Stimulated activated CD4-positive, alpha-beta T cell treated with anti-CD3 and anti-CD28 coated beads, Interleukin-2, amount 100 ng/mL, for 24 hours (primary cell): ENCODE measurements around the gene PDZD4.

Experiments
- DNase-seq, 2 donors: peaks; one replicate each; pipeline ENCODE4 v3.0.0-alpha.2; 2020

The PDZD4 gene

DNA sequence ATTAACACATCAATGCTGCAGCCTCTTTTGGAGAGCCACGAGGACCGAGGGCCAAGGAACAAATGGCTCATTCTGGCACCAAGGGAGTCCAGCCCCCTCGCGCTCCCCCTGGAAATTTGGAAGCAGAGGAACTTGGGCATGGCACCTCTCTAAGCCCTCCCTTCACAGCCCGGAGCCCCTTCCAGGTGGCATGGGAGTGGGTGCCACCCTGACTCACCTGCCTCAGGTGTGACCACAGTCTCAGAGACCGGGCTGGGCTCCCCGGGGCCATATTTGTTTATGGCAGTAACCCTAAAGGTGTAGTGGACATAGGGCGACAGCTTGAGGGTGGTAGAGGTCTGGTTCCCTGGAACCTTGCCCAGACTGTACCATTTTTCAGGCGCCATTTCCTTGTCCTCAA, 36.8 kb upstream of the PDZD4 start:
- DNase-seq = no peak

- no peak for DNase-seq
These were observed 36.1 kb upstream of the PDZD4 start for GRCh38 chrX:153866302-153867019.

DNA sequence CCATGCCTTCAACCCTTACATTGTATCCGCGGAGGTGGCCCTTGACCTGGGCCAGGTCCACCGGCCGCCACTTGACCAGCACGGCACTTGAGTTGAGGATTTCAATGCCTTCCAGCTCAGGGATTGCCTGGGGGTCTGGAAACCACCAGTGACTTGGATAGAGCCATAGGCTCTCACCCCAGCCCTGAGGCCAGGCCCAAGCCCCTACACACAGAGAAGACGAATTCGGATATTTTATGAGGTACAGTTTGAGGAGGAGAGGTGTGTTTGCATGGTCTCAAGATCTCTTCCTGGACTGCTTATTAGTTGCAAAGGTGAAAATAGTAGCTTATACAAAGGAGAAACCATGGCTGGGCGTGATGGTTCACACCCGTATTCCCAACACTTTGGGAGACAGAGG, 35.3 kb upstream of the PDZD4 start:
- no peak for DNase-seq

DNA sequence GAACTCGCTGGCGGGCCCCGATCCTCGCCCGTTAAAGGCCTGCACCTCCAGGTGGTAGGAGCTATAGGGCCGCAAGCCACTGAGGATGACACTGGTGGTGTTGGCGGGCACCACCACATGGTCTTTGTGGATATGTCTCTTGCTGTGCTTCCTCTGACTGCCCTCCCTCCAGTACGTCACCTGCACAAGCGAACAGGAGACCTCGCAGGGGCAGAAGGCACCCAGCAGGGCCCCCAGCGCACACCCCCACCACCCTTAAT, 34.9 kb upstream of the PDZD4 start:
- no peak for DNase-seq

- no peak for DNase-seq
These were observed 34.4 kb upstream of the PDZD4 start for GRCh38 chrX:153864561-153865320.

DNA sequence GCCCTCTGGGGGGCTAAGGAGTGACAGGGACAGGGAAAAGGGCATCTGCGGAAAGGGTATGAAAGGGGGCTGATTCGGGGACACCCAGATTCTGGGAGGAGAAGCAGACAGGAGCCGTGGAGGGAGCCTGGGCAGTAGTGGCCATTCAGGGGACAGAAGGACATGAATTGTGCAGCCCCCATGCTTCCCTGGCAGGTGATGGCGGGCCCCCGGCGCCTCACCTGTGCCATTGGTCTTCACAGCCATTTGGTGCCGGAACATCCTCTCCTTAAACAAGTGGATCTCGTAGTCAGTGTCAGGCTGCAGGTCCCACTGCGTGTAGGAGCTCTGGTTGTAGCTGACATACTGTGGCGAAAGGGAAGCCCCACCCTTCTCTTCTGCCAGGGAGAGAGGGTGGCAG, 33.8 kb upstream of the PDZD4 start:
- no peak for DNase-seq

DNA sequence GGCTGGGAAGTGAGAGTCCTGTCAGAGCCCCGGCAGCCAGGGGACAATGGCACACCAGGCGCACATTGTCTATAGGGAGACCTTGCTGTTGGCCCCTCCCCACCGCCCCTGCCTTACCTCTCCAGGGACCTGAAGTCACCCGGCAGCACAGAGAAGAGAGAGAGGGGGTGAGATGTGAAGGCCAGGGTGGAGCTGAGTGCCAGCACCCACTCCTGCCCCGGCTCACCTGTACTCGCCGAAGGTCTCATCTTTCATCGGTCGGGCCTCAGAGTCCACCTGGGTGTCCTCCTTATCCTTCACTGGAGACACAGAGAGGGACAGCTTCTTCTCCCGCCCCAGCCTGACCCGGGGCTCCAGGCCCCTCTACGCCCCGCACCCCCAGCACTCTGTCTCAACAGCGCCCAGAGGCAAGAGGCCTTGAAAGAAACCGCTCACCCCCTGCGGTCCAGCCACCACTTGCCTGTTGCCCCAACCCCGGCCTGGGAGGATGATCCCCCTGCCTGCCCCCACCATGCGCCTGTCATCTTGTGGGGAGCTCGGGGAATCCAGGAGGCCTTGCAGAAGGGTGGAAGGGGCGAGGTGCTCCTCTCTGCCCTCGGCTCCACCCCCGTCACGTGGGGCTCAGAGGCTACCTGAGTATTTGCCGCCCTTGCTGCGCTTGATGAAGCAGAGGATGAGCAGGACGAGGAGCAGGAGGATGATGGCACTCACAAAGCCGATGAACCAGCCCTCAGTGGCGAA, 33.1 kb upstream of the PDZD4 start:
- no peak for DNase-seq

- DNase-seq = no peak
These were observed 32.3 kb upstream of the PDZD4 start for GRCh38 chrX:153862369-153863250.

DNA sequence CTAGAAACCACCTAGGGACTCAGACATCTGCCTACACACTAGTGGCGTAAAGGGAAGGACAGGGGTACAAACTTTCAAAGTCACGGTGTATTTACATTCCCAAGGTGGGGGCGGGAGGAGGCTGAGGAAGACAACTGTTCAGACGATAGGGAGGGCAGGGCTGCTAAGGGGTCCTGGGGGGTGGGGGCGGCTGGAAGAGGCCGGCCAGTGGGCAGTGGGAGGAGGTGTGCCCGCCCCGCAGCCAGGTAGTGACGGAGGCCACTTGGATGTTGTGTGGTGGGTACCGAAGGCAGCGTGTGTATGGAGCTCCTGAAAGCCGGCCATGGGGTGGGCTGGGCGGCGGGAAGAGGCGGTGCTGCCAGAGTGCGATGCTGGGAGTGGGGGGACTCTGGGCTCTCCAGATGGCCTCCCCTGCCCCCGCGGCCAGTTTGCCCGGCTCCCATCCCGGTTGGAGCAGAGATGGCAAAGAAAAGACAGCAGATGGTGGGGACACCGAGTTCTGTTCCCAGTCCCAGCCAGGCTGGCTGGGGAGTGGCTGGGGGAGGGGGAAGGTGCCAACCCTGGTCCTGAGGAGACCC, 31.5 kb upstream of the PDZD4 start:
- no peak for DNase-seq

- DNase-seq = no peak
These were observed 30.8 kb upstream of the PDZD4 start for GRCh38 chrX:153861151-153861550.

DNA sequence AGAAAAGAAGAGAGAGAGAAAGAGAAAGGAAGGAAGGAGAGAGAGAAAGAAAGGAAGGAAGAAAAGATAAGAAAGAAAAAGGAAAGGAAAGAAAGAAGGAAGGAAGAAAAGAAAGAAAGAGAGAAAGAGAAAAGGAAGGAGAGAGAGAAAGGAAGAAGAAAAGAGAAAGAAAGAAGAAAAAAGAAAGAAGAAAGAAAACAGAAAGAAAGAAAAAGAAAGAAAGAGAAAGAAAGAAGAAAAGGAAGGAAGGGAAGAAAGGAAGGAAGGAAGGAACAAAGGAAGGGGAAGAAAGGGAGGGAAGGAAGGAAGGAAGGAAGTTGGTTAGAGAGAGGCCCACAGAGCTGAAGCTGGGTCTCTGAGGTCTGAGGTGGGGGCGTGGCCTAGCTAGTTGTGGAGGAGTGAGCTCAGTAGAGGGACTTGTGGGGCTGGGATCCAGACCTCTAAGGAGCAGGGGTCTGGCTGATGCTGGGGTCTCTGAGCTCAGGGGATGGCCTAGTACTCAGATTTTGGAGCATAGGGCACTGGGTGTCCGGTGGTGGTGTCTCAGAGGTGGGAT, 27.1 kb upstream of the PDZD4 start:
- DNase-seq = no peak

DNA sequence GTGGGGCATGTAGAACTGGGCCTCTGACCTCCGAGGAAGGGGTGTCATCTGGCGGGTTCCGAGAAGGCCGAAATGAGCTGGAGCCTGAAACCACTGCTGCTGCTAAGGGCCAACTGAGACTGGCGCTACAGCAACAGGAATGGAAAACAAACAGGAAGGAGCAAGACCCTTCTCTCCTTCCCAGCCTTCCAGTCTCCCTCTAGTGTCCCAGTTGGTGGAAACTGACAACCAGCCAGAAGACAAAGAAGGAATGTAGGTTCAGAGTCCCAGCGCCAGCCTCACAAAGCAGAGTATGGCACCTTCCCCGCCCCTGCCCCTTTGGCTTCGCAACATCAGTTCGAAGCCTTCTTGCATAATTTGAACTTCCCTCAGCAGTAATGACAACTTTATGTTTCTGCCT, 24.4 kb upstream of the PDZD4 start:
- no peak for DNase-seq

- no peak for DNase-seq
These were observed 23.5 kb upstream of the PDZD4 start for GRCh38 chrX:153853902-153854267.

DNA sequence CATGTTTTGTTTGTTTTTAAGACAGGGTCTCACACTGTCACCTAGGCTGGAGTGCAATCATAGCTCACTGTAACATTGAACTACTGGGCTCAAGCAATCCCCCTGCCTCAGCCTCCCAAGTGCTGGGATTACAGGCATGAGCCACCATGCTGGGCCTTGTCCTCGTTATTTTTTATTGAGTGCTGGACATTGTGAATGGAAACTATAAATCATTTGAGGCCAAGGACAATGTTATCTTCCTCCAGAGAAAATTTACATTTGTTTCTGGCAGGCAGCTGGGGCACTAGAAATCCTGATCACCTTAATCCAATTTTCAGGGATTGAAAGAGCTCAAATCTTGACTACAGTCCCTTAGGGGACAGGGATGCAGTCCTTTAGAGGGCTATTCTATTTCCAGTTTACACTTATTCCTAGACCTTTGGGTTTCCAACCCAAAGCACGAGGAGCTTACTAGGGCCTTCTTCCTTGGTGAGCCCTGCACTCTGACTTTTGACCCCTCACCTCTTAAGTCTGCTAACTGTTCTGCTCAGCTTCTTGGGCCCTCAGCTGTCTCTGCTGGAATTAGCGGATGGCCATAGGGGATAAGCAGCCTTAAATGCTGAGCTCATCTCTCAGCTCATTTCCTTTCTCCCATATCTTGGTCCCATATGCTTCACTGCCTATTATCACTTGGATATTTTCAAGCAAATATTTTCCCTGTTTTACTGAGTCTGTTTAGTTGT, 23.0 kb upstream of the PDZD4 start:
- no peak for DNase-seq

GRCh38 chrX:153851981-153852380, 21.6 kb upstream of the PDZD4 start:
- DNase-seq = no peak

DNA sequence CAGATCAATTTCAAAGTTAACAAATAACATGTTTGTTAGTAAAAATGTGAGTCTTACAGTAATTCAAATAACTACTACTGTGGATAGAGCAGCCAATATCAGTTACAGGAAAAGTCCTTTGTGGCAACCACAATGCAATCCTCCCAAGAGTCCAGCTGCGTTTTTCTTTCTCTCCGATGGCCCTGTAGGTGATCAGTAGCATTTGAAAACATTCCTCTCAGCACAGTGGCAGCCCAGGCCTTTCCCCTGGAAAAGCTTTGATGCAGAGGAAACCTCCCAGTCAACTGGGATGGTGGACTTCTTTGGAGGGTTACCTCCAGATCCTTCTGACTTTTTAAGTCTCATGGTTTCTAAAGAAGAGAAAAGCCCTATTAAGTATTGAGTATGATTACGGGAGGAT, 18.0 kb upstream of the PDZD4 start:
- no peak for DNase-seq

GRCh38 chrX:153845842-153846241, 15.5 kb upstream of the PDZD4 start:
- DNase-seq = no peak

DNA sequence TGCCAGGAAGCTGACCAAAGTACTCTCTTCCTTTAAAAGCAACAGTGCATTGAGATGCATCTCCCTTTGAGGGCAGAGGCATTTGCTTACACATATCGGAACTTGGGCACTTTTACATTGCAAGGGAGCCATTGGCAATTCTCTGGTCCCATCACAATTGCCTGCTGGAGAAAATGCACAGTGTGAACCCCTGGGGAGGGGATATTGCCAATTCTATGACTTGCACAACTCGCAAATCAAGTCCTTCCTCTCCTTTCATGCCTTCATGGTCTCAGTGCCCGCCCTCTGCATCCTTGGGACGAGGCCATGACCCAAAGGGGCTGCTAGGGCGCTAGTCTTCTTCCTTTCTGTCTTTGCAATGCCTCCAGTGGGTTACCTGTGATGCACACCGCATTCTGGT, 14.9 kb upstream of the PDZD4 start:
- DNase-seq = no peak

DNA sequence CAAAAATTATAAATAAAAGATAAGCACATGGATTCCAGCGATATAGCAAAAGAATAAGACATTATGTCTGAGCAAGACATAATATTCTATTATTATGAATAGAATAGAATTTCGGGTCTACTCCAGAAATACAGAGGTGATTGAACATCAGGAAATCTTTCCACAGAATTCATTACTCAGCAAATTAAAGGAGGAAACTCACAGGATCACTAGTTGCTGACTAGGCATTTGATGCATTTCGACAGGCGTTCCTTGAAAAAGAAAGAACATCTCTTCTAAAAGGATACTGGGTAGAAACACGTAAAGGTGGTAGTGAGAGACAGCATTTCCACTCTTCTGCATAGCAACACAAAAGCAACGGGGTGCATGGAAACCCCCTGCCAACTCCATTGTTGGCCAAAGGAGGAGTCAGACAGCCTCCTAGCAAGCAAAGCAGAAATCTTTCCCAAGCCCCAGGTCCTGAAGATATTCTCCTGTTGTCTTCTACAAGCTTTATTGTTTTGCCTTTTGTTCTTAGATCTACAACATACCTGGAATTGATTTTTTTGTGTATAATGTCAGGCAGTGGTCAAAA, 14.3 kb upstream of the PDZD4 start:
- no peak for DNase-seq

DNA sequence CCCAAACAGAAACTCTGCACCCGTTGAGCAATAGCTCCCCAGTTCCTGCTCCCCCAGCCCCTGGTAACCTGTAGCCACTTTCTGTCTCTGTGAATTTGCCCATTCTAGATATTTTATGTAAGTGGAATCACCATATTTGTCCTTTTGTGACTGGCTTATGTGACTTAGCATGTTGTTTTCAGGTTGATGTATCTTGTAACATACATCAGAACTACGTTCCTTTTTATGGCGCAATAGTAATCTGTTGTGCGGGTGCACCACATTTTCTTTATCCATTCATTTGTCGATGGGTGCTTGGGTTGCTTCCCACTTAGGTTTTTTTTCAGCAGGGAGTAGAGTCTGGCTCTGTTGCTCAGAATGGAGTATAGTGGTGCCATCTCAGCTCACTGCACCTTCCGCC, 6.6 kb upstream of the PDZD4 start:
- DNase-seq = no peak

DNA sequence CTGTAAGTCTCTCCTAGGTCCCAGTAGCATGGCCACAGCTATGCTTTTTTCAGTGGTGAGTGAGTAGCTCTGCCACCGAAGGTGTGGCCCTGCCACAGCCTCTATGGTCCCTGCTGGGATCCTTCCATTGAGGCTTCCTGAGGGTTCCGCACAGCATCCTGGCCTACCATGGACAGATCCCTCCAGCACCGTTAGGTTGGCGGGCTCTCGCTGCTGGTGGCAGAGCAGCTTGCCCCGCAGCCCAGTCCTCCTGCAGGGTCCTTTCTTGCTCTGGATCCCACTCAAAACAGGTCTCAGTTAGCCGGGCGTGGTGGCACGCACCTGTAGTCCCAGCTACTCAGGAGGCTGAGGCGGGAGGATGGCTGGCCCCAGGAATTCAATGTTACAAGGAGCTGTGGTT, 2.4 kb upstream of the PDZD4 start:
- no peak for DNase-seq
